GM12874 (cell line): ENCODE results near the gene ARID5B.

Source experiments
- TF ChIP-seq, protein P1 (sequence below): IDR thresholded peaks from 2 replicates; pipeline ENCODE4 v1.5.1; 2011; ENCODE audit warnings: low read depth, mild to moderate bottlenecking, control low read depth, low read length, moderate library complexity; ENCODE audit not compliant: insufficient read depth

The ARID5B gene

GRCh38 chr10:61949687-61950086, 48.2 kb downstream of the ARID5B start:
- TF ChIP-seq, protein P1, sequence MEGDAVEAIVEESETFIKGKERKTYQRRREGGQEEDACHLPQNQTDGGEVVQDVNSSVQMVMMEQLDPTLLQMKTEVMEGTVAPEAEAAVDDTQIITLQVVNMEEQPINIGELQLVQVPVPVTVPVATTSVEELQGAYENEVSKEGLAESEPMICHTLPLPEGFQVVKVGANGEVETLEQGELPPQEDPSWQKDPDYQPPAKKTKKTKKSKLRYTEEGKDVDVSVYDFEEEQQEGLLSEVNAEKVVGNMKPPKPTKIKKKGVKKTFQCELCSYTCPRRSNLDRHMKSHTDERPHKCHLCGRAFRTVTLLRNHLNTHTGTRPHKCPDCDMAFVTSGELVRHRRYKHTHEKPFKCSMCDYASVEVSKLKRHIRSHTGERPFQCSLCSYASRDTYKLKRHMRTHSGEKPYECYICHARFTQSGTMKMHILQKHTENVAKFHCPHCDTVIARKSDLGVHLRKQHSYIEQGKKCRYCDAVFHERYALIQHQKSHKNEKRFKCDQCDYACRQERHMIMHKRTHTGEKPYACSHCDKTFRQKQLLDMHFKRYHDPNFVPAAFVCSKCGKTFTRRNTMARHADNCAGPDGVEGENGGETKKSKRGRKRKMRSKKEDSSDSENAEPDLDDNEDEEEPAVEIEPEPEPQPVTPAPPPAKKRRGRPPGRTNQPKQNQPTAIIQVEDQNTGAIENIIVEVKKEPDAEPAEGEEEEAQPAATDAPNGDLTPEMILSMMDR: no peak

DNA sequence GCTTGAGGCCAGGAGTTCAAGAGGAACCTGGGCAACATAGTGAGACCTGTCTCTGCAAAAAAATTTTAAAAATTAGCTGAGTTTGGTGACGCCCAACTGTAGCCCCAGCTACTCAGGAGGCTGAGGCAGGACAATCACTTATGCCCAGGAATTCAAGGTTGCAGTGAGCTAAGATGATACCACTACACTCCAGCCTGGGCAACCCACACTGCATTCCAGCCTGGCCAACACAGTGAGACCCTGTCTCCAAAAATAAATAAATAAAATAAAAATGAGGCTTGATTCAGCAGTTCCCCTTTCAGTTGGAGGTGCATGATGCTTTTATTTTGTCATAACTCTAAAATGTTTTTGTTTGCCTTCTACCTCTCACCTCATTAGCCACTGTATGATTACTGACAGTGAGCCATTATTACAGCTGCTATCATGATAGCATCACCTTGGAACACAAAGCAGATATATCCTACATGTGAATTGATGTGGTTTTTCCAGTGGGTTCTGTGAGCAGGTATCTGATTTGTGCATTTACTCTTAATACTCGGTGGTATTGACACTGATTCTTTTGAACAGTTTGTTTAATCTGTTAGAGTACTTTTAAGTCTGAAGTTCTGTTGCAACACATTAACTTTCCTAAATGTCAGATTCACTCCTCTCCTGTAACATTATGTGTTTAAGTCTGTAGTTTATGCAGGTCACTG, 49.1 kb downstream of the ARID5B start:
- TF ChIP-seq, protein P1: no peak

GRCh38 chr10:61951144-61951483, 49.6 kb downstream of the ARID5B start:
- TF ChIP-seq, protein P1: no peak

DNA sequence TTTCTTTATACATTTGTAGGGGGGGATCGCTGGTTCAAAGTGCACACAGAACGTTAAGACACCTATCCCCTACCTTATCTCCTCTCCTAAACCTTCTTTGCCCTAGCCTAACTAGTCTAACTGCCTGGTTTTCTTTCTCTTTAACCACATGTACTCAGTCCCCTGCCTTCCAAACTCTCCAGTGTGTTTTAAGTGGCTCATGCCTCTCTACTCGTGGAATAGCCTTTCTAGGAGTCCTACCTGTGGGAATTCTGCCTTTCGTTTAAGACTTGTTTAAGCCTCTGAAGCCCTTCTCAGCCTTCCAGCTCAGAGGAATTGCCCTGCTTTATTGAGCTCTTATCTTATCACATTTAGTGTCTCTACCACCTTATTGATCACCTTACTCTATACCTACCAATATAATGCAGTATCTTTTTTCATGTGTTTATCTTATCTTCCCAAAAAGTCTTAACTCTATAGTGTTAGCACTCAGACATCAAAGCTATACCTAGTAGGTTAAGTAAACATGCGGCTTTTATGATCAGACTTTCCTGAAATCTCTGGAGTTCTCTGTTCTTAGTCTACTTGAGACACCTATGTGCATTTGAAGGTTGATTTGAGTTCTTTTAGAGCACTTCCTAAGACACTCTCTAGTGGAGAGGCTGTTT, 50.7 kb downstream of the ARID5B start:
- TF ChIP-seq, protein P1: no peak

- TF ChIP-seq, protein P1: no peak
Observed at GRCh38 chr10:61953183-61953582, 51.7 kb downstream of the ARID5B start.

GRCh38 chr10:61957806-61958205, 56.3 kb downstream of the ARID5B start:
- TF ChIP-seq, protein P1: no peak

DNA sequence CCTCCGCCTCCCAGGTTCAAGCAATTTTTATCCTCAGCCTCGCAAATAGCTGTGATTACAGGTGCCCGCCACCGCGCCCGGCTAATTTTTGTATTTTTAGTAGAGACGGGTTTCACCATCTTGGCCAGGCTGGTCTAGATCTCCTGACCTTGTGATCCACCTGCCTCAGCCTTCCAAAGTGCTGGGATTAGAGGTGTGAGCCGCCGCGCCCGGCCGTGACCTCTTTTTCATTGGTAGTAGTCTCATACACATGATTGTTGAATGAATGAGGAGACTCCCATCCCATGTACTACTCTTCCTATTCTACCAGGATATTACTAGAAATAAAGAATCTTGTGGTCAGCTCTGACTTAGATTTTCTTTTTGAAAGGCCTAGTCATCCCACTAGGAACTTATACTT, 56.8 kb downstream of the ARID5B start:
- TF ChIP-seq, protein P1: no peak
